HK-2 (cell line): Measurements from ENCODE around the gene TMEM63C.

ENCODE experiments used
- DNase-seq: peaks from one replicate; pipeline ENCODE4 v3.0.0-alpha.2; 2018; ENCODE audit not compliant: unreplicated experiment

Gene TMEM63C

GRCh38 chr14:77251870-77252269 is 70.3 kb downstream of the TMEM63C start:
- DNase-seq, result no peak

- DNase-seq, result no peak
Observed at GRCh38 chr14:77253333-77254190, 72.0 kb downstream of the TMEM63C start.

GRCh38 chr14:77256694-77257093 is 75.1 kb downstream of the TMEM63C start:
- no peak for DNase-seq

GRCh38 chr14:77257700-77258099 is 76.1 kb downstream of the TMEM63C start:
- no peak for DNase-seq

- DNase-seq, result no peak
Observed at GRCh38 chr14:77258566-77258965, 77.0 kb downstream of the TMEM63C start.

GRCh38 chr14:77259025-77259715 is 77.6 kb downstream of the TMEM63C start:
- DNase-seq, result no peak

GRCh38 chr14:77260199-77260598 is 78.6 kb downstream of the TMEM63C start:
- no peak for DNase-seq

GRCh38 chr14:77260631-77261030 is 79.0 kb downstream of the TMEM63C start:
- no peak for DNase-seq

GRCh38 chr14:77264466-77265186 is 83.0 kb downstream of the TMEM63C start:
- DNase-seq, result no peak

GRCh38 chr14:77265187-77265515 is 83.6 kb downstream of the TMEM63C start:
- DNase-seq, result no peak

GRCh38 chr14:77265561-77266335 is 84.2 kb downstream of the TMEM63C start:
- no peak for DNase-seq

- no peak for DNase-seq
Observed at GRCh38 chr14:77266336-77266735, 84.7 kb downstream of the TMEM63C start.

- no peak for DNase-seq
Observed at GRCh38 chr14:77267937-77268699, 86.5 kb downstream of the TMEM63C start.

- DNase-seq, result peak; percentile 34
Observed at GRCh38 chr14:77268989-77269600, 87.5 kb downstream of the TMEM63C start.

GRCh38 chr14:77270361-77271112 is 88.9 kb downstream of the TMEM63C start:
- no peak for DNase-seq

GRCh38 chr14:77271113-77271710 is 89.6 kb downstream of the TMEM63C start, which contains the start of gene NGB:
Gene NGB, minus strand, starts transcription at chr14:77271206. Its CDS starts 269 bp downstream, at chr14:77270937.
- DNase-seq, result no peak

GRCh38 chr14:77272261-77272660 is 90.7 kb downstream of the TMEM63C start:
- DNase-seq, result no peak

GRCh38 chr14:77273796-77274195 is 92.2 kb downstream of the TMEM63C start:
- DNase-seq, result no peak

- DNase-seq, result no peak
Observed at GRCh38 chr14:77275041-77275580, 93.5 kb downstream of the TMEM63C start.
